Brain pericyte (primary cell): Measurements from ENCODE around the gene MT1M.
"Not testable (repeated sequence)": the region's sequence is repeated elsewhere in the genome, so short reads cannot be mapped to it uniquely, and the experiment has no call there.

Experiments used
- DNase-seq: peaks from one replicate; pipeline ENCODE4 v3.0.0-alpha.2; 2012; ENCODE audit warnings: low read depth, low spot score

MT1M gene

DNA sequence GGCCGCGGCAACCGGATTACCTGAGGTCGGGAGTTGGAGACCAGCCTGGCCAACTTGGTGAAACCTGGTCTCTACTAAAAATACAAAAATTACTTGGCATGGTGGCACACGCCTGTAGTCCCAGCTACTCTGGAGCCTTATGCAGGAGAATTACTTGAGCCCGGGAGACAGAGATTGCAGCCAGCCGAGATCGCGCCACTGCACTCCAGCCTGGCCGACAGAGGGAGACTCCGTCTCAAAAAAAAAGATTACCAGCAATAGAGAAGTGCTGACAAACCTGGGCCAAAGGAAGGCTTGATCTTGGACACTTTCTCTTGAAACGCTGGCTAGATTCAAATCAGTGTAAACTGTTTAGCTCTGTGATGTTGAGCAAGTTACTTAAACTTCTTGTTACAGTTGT, 41.5 kb downstream of the MT1M start:
- no peak for DNase-seq

- not testable (repeated sequence) for DNase-seq
Measured at GRCh38 chr16:56674570-56674969, 42.1 kb downstream of the MT1M start.

GRCh38 chr16:56675685-56676210, 43.3 kb downstream of the MT1M start:
- DNase-seq: no peak

- DNase-seq: no peak
Measured at GRCh38 chr16:56677474-56677873, 45.0 kb downstream of the MT1M start.

DNA sequence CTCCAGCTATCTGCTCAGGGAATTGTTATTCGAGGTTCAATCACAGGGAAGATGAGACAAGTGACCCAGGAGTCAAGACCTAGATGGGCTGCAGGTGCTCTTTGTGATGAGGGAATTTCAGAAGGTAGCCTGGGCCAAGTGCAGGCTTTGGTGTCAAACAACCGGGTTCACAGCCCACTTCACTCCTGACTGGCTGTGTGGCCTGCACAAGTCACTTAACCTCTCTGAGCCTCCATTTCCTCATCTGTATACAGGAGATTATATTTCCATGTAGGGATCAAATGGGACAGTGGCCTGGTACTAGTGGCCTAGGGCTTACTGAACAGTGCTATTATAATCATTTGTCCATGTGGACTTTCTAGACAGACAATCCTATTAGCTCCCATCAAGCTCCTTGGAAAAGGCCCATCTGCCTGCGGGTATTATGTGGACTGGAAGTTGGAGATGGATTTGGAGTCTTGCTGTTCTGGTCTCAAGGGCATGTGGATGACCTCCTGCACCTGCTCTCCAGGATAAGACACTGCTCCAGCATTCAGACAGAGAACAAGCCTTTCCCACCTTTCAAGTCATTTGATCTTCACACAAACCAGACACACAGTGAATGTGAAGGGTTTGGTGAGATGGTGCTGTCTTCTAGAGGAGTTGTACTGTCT, 46.7 kb downstream of the MT1M start:
- DNase-seq: no peak

GRCh38 chr16:56679818-56680217, 47.4 kb downstream of the MT1M start:
- DNase-seq: no peak

DNA sequence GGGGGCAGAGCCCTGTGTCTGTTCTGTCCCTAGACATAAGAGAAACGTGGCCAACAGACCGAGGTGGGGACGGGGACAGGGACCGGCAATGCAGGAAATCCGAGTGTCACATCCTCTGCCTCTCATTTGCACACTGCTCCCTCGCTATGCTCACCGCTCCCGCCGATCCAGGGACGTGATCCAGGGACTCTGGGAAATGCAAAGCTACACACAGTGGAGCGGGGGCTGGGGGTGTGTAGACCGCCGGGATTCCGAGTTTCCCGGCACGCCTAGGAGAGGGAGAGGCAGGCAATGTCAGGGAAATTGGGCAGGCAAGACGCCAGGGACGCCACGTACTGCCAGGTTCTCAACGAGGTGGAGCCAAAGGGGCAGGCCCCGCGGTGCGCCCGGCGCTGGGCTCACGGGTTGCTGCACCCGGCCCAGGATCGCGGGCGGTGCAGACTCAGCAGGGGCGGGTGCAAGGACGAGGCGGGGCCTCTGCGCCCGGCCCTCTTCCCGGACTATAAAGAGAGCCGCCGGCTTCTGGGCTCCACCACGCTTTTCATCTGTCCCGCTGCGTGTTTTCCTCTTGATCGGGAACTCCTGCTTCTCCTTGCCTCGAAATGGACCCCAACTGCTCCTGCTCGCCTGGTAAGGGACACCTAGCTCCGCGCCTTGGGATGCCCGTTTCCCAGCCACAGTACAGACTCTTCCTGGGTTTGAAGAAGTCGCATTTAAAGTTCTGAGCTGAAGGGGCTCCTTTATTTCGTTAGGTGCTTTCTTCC, 49.7 kb downstream of the MT1M start, which contains the start of gene MT1X:
TSS of gene MT1X (plus strand) at position 532 of the 764 bp plus-strand sequence. CDS start at position 603, 71 bp downstream.
- DNase-seq: no peak

DNA sequence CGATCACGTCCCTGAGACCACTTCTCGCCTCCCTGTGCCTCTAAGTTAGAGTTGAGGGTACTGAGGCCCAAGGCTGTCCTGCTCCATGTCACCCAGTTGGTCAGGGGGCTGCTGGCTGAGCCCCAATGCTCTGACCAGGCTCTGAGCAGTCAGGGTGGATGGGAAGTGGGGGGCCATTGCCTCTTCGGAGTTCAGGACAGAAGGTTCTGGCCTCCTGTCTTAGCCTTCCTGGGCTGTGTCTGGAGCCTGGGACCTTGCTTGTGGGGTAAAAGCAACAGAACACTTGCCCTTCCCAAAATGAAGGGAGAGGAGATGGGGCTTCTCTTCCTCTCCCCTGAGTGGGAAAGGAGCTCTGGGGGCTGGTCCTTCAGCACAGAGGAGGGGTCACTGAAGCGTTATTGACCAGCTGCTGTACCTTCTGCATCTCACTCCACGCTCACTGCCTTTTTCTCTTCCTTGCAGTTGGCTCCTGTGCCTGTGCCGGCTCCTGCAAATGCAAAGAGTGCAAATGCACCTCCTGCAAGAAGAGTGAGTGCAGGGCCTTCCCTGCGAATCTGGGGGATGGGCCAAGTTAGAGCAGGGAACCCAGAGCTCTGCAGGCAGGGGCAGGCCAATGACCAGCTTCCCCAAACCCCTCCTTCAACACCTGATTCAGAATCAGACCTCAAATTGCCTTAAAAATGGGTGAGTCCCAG, 50.4 kb downstream of the MT1M start:
- DNase-seq: no peak
